Peyer's patch (tissue), 4 donors: ENCODE measurements around the gene P2RY14.

Source experiments
- CTCF ChIP-seq, 6 experiments: fragments of 450-650 bp in 4 of 6; fragments of 200-600 bp in 2 of 6; sonication (generic) in 1 of 6; IDR thresholded peaks; one replicate each; pipeline ENCODE4 v1.5.1; 2017 to 2019; ENCODE audit warnings: antibody characterized with exemption in 6 of 6, mild to moderate bottlenecking in 3 of 6, moderate library complexity in 1 of 6
- POLR2A ChIP-seq, 2 donors: fragments of 450-650 bp; IDR thresholded peaks; one replicate each; pipeline ENCODE4 v1.5.1; 2017; ENCODE audit warnings: antibody characterized with exemption in 2 of 2, mild to moderate bottlenecking in 2 of 2, moderate library complexity in 2 of 2

GRCh38 chr3:151276038-151276686 lies 2.2 kb downstream of the P2RY14 start:
- TF ChIP-seq CTCF (IDR thresholded peaks at IDR 0.05) (no peak), POLR2A (IDR thresholded peaks at IDR 0.05) (no peak)
